SK-N-DZ (cell line): ENCODE data around the gene C3orf20.

Experiments used
- DNase-seq: peaks from one replicate; pipeline ENCODE4 v3.0.0-alpha.2; 2015; ENCODE audit warnings: low spot score

Gene C3orf20

DNA sequence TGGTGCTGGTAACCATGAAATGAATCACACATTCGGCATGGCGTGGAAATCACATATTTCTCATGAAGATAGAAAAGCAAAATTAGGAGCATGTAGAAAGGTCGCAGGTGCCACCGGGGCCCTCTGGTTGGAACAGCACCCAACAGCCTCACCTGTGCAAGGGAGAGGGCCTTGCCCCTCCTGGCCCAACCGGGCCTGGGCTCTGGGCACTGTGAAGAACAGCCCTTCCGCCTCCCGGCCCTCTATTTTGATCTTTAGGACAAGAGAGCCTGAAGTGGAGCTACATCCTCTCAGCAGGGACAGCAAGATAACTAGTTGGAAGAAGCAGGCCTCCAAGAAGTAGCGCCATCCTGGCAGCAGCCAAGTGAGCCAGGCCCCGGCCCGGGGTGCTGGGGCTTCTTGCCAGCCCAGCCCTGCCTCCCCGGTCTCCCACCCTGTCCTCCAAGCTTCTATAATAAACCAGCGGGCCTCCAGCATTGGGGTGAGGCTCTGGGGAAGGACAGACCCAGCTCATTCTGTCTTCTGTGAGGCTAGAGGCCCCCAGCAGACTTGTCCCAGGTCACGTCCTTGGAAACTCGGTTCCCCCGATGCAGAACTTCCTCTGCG lies 97.7 kb downstream of the C3orf20 start:
- no peak for DNase-seq

GRCh38 chr3:14773281-14773680 lies 98.3 kb downstream of the C3orf20 start:
- no peak for DNase-seq

DNA sequence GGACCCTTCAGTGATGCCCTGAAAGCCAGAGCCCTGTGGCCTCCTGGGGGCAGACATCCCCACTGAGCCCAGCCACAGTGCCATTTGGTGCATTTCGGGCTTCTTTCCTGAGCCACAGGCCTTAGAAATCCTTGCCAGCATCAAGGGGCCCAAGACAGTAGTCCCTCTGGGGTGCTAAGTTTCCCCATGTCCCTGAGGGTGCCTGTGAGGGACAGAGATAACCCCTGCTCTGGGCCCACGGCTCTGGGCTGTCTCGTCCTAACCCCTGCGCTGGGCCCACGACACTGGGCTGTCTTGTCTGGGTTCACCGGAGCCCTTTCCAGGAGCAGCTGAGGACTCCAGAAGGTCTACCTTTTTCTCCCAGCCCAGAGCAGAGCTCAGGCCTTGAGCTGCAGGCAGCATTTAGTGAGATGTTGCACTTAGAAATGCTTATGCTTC lies 98.8 kb downstream of the C3orf20 start:
- no peak for DNase-seq

DNA sequence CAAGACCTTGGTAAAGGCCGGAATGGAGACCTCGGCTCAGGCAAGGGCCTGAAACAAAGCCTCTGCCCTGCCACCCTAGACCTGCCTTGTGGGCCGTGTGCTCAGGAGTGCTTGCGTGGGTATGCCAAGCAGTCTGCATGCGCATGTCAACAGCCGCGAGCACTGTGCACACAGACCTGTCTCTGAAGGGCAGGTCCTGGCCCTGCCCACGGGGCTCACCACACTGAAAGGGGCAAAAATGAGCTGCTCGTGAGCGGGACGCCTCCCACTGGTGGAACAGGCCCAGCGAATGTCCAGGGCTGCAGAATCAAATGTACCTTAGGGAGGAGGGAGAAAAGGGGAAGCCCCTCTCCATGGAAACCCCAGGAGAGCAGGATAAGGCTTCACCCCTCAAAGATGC lies 99.5 kb downstream of the C3orf20 start:
- DNase-seq: no peak

- no peak for DNase-seq
Measured at GRCh38 chr3:14775011-14775410, 100.1 kb downstream of the C3orf20 start.

GRCh38 chr3:14775563-14775962 lies 100.6 kb downstream of the C3orf20 start:
- DNase-seq: no peak

DNA sequence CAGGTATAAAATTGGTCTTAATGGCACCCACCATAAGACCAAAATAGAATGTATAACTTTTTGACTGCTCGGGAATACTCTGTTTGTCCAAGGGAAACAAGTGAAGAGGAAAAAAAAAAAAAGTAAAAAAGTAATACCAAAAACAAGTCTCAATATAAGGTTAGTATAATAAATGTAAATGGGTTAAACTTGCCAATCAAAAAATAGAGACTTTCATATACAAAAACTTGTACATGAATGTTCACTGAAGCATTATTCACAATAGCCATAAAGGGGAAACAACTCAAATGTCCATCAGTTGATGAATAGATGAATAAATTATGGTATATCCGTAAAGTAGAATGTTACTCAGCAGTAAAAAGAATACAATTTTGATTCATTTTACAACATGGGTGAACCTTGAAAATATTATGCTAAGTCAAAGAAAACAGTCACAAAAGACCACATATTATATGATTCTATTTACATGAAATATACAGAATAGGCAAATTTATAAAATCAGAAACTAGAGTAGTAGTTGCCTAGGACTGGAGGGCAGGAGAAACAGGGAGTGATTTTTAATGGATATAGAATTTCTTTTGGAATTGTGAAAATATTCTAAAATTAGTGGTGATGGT lies 104.2 kb downstream of the C3orf20 start:
- DNase-seq: no peak

DNA sequence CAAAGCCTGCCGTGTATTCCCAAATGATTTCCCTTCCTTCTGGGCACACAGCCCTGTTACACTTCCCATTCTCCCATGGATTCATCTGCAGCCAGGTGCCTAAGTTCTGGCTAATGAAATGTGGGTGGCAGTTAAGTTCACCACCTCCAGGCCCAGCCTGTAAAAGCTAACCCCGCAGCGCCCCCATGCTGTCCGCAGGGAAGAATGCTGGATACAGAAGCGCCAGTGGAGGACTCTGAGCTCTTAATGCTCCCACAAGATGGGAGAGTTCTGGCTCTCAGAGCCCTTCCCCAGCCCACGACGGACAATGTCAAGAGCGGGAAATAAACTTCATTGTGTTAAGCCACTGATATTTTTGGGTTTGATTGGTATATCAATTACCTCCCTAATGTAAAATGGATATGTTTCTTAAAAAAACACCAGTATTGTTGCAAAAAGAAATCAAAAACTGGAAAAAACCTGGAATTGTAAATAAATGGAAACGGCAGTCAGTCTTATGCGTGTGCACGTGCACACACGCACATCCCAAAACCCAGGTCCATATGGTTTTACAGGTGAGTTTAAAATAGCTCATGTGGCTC lies 106.1 kb downstream of the C3orf20 start:
- peak; percentile 52 for DNase-seq

GRCh38 chr3:14783480-14784086 lies 108.6 kb downstream of the C3orf20 start:
- peak; percentile 37 for DNase-seq

- peak; percentile 96 for DNase-seq
Measured at GRCh38 chr3:14784087-14784681, 109.2 kb downstream of the C3orf20 start.

DNA sequence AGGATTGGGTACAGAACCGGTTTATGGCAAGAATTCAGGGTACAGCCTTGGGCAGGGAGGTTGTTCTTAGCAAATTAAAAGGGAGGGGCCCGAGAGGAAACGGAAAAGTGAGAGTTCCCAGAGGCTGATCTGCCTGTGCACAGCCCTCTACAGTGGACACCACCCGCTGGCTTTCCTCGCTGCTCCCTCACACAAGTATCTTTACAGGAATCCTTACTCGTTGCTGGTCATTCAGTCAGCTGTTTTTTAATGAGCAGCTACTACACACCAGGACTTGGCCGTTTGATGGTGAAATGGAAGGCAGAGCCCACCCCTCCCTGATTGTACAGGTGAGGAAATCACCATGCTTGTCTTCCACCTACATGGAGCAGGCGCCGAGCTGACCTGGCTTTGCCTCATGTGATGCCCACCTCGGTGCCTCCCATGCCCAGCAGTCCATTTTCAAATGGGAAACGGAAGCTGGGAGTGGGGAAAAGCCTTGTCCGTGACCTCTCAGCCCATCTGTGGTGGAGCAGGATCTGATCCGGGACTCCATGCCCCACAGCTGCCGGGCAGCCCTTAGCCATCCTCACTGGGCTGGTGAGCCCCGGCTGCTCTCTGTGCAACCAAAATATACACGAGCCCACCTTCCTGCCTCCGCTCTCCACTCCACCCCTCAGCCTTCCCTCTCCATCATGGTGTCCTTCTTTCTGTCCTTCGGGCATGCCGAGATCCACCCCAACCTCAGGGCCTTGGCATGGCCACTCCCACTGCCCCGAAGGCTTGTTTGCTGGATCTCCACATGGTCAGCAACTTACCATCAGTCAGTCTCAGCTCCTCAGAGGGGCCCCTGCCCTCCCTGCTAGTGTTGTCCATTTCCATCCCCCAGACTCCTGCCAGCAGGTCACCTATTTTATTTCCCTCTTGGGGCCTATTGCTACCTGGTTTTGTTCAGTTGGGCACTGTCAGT lies 110.5 kb downstream of the C3orf20 start:
- DNase-seq: no peak

DNA sequence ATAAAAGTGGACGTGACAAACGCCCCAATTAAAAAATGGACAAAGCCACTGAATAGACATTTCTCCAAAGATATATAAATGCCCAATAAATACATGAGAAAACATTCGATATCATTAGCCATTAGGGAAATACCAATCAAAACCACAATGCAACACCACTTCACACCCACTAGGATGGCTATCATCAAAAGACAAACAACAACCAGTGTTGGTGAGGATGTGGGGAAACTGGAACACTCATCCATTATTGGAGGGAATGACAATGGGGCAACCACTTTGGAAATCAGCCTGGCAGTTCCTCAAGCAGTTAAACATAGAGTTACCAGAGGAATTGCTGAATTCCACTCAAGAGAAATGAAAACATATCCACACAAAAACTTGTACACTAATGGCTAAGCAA lies 111.4 kb downstream of the C3orf20 start:
- no peak for DNase-seq

GRCh38 chr3:14787630-14788029 lies 112.7 kb downstream of the C3orf20 start:
- DNase-seq: no peak

- no peak for DNase-seq
Measured at GRCh38 chr3:14788644-14789043, 113.7 kb downstream of the C3orf20 start.

- no peak for DNase-seq
Measured at GRCh38 chr3:14789221-14789620, 114.3 kb downstream of the C3orf20 start.

DNA sequence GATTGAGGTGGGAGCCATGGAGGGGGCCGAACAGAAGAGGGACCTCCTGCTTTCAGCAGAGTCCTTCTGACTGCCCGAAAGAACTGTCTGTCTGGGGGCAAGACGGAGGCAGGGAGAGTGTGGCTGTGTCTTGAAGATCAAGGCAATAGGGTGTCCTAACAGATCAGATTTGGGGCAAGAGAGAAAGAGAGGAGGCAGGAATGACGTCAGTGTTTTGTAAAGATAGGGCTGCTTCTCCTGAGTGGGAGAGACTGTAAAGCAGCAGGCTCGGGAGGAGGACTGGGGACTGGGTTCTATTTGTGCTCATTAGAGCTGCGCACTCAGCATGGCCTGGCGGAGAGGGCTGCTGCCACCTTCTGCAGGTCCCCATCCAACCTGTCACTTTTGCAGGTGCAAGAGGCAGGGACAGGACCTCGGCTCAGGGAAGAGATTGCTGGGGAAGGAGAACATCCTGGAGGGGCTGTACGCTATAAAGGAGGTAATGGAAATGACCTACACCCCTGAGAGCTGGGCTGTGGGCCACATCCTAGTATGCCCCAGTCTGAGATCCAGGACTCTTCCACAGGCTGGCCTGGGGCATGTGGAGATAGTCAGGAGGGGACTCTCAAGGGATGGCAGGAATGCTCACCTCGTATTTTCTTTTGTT lies 114.8 kb downstream of the C3orf20 start:
- no peak for DNase-seq

DNA sequence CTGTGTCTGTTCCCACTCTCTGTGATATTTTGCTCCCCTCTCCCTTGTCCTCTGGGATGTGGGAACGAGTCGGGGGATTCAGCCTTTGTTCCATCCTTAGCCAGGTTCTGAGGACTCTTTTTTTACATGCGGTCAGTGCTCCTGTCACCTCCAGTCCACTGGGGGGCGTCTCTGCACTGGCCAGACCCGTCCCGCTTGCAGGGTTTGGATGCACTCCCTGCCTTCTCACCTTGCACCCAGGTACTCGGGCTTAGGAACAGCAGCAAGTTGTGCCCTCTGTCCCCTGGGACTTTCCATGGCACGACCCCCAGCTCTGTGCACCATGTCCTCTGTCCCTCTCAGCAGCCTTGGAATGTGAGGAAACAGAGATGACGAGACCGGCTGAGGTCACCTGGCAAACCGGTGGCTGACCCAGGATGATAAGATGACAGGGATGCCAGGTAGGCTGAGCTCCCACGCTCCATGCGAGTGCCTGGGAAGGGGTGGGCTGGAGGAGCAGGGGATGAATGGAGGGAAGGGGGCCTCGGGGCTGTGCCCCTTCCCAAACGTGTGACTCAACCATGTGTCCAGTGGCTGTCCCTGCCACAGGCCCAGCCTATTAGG lies 116.5 kb downstream of the C3orf20 start:
- DNase-seq: peak; percentile 63

DNA sequence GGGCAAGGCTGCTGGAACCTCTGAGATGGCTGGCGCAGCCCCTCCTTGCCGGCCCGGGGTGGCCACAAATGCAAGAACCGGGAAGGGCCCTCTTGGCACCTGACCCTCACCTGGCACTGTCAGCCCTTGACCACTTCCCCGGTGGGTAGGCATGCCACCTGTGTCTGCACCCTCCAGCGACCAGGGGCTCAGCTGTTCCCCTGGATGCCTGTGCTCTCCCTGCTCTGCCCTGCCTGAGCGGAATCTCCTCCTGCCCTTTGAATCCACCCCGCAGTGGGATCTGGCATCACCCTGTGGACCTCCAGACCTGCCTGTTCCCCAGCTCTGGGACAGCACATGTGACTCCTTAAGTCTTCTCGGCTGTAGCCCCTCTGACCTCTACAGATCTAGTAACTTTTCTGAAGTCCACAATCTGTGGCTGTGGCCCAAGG lies 117.8 kb downstream of the C3orf20 start:
- DNase-seq: no peak

GRCh38 chr3:14793126-14793857 lies 118.4 kb downstream of the C3orf20 start:
- no peak for DNase-seq

- no peak for DNase-seq
Measured at GRCh38 chr3:14793858-14794234, 118.9 kb downstream of the C3orf20 start.
